Stimulated activated CD8-positive, alpha-beta memory T cell treated with anti-CD3 and anti-CD28 coated beads, Interleukin-4, amount 100 ng/mL, for 48 hours (primary cell): ENCODE results near the gene PARP14.
"Not testable (repeated sequence)": the region's sequence is repeated elsewhere in the genome, so short reads cannot be mapped to it uniquely, and the experiment has no call there.

Source experiments
- DNase-seq: peaks from one replicate; pipeline ENCODE4 v3.0.0-alpha.2; 2020

PARP14 gene, protein sequence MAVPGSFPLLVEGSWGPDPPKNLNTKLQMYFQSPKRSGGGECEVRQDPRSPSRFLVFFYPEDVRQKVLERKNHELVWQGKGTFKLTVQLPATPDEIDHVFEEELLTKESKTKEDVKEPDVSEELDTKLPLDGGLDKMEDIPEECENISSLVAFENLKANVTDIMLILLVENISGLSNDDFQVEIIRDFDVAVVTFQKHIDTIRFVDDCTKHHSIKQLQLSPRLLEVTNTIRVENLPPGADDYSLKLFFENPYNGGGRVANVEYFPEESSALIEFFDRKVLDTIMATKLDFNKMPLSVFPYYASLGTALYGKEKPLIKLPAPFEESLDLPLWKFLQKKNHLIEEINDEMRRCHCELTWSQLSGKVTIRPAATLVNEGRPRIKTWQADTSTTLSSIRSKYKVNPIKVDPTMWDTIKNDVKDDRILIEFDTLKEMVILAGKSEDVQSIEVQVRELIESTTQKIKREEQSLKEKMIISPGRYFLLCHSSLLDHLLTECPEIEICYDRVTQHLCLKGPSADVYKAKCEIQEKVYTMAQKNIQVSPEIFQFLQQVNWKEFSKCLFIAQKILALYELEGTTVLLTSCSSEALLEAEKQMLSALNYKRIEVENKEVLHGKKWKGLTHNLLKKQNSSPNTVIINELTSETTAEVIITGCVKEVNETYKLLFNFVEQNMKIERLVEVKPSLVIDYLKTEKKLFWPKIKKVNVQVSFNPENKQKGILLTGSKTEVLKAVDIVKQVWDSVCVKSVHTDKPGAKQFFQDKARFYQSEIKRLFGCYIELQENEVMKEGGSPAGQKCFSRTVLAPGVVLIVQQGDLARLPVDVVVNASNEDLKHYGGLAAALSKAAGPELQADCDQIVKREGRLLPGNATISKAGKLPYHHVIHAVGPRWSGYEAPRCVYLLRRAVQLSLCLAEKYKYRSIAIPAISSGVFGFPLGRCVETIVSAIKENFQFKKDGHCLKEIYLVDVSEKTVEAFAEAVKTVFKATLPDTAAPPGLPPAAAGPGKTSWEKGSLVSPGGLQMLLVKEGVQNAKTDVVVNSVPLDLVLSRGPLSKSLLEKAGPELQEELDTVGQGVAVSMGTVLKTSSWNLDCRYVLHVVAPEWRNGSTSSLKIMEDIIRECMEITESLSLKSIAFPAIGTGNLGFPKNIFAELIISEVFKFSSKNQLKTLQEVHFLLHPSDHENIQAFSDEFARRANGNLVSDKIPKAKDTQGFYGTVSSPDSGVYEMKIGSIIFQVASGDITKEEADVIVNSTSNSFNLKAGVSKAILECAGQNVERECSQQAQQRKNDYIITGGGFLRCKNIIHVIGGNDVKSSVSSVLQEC (N-terminal part only)

GRCh38 chr3:122680475-122681283 lies at the start of gene PARP14:
TSS of gene PARP14 (plus strand) at chr3:122680839. CDS start at chr3:122680884, 45 bp downstream.
- peak; percentile 74 for DNase-seq

DNA sequence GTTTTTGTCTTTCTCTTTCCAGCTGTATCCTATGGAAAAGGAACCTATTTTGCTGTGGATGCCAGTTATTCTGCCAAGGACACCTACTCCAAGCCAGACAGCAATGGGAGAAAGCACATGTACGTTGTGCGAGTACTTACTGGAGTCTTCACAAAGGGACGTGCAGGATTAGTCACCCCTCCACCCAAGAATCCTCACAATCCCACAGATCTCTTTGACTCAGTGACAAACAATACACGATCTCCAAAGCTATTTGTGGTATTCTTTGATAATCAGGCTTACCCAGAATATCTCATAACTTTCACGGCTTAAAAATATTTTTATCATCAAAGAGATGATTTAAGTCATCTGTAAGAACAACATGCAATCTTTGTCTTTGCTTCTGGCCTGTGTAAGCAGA lies 44.9 kb upstream of the PARP14 start:
- no peak for DNase-seq

DNA sequence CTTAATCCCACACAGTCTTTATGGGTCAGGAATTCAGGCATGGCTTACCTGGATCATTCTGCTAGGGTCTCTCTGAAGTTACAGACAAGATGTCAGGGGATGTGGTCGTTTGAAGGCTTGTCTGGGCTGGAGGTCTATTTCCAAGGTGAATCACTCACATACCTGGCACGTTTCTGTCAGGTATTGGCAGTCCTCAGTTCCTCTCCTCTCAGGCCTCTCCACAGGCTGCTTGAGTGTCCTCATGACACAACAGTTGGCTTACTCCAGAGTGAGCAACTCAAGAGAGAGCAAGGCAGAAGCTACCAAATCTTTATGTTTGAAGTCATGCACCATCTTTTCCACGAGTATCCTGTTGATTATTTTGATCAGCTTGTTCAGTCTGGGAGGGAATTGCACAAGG lies 43.9 kb upstream of the PARP14 start:
- DNase-seq, result no peak

DNA sequence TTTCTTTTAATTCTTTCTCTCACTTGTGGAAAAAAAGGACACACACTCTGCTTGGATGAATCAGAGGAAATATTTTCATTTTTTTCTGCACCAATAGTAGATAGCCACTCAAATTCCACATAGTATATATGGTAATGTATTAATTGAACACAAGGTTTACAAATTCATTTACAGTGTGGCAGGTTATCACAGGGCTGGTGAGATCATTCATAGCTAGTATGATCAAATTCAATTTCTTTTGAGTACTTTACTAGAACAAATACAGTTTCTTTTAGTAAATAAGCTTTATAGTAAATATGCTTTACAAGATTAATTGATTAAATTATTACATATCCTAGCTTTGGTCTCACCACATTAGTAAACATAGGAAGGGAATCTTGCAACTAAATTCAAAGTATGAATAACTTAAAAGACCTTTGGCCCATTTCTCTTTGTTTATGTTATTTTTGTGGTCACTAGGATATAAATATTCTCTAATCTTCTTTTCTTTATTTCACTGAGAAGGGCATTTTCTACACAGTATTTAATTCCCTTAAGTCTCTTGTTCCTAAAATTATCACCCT lies 40.1 kb upstream of the PARP14 start:
- DNase-seq, result no peak

GRCh38 chr3:122642935-122643334 lies 37.7 kb upstream of the PARP14 start:
- DNase-seq, result no peak

DNA sequence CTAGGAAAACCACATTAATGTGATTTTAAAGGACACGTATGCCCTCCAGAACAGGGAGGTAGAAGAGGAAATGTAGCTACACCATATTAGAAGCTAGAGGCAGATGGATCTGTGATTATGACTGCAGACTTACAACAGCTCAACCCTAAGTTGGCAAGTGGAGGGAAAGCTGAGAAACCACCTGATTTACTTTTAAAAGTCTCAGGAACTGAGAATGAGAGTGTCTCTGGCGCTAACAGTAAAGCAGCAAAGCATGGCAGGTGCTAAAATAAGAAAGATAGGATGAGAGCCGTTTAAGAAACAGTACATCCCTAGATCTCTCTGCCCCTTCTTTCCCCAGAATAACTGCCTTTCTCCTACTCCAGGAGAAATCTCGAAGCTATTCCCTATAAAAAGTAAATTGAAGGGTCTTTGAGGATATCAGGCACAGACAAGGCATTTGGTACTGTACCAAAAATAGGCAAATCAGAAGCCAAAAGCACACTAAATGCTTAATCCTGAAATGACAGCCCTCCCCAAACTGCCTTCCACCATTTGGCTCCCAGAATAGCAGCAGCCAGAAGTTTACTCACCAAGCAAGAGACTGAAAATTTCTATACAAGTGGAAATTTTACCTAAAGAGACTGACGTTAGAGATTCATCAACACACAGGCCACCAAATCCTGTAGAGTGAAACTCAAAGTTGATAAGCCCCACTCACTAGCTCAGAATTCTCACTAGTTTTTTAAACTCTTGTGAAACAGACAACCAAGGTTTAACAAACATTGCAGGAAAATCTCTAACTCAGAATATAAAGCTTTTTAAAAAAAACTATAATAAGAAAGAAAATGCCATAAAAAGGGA lies 34.3 kb upstream of the PARP14 start:
- DNase-seq, result no peak

- not testable (repeated sequence) for DNase-seq
Observed at GRCh38 chr3:122651233-122651907, 29.3 kb upstream of the PARP14 start.

DNA sequence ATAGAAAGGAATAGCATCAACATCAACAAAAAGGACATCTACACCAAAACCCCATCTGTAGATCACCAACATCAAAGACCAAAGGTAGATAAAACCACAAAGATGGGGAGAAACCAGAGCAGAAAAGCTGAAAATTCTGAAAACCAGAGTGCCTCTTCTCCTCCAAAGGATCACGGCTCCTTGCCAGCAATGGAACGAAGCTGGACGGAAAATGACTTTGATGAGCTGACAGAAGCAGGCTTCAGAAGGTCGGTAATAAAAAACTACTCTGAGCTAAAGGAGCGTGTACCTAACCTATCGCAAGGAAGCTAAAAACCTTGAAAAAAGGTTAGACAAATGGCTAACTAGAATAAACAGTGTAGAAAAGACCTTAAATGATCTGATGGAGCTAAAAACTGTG lies 28.7 kb upstream of the PARP14 start:
- DNase-seq, result not testable (repeated sequence)

DNA sequence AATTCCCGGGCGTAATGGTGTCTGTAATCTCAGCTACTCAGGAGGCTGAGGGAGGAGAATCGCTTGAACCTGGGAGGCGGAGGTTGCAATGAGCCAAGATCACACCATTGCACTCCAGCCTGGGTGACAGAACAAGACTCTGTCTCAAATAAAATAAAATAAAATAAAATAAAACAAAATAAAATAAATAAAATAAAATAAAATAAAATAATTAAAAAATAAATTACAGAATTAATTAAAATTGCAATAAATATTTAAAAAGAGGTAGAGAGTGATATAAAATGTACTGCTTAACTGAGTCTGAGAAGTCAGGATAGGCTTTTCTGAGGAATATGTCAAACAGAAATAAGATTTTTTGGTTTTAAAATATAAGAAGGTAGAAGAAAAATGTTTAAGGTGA lies 22.3 kb upstream of the PARP14 start:
- not testable (repeated sequence) for DNase-seq

DNA sequence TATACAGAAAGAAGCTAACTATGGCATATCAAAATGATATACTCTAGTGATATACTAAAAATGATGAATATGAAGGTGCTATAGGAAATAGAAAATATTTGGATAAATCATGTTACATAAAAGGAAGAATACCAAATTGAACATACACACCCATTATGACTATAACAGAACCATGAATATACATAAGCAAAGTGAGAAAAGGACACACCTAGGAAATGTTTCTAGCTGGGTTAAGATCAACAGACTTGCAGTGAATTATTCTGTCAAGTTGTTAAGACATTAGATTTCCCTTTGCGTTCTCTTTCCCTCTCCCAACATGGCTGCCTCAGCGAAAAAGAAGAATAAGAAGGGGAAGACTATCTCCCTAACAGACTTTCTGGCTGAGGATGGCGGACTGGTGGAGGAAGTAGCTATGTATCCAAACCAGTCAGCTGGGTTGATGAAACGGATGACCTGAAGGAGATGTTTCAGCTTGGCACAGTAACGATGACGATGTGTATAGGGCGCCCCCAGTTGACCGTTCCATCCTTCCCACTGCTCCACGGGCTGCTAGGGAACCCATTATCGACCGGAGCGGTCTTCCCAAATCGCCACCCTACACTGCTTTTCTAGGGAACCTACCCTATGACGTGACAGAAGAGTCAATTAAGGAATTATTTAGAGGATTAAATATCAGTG lies 20.2 kb upstream of the PARP14 start:
- DNase-seq, result no peak

DNA sequence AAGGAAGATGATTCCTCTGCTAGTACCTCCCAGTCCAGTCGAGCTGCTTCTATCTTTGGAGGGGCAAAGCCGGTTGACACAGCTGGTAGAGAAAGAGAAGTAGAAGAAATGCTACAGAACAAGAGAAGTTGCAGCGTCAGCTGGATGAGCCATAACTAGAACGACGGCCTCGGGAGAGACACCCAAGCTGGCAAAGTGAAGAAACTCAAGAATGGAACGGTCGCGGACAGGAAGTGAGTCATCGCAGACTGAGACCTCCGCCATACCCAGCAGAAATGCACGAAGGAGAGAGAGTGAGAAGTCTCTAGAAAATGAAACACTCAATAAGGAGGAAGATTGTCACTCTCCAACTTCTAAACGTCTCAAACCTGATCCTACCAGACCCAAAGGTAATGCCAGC lies 19.0 kb upstream of the PARP14 start:
- DNase-seq, result no peak

- DNase-seq, result no peak
Observed at GRCh38 chr3:122662505-122662904, 18.1 kb upstream of the PARP14 start.

GRCh38 chr3:122665226-122665786 lies 15.3 kb upstream of the PARP14 start:
- DNase-seq, result no peak

GRCh38 chr3:122665881-122666280 lies 14.8 kb upstream of the PARP14 start:
- DNase-seq, result no peak

DNA sequence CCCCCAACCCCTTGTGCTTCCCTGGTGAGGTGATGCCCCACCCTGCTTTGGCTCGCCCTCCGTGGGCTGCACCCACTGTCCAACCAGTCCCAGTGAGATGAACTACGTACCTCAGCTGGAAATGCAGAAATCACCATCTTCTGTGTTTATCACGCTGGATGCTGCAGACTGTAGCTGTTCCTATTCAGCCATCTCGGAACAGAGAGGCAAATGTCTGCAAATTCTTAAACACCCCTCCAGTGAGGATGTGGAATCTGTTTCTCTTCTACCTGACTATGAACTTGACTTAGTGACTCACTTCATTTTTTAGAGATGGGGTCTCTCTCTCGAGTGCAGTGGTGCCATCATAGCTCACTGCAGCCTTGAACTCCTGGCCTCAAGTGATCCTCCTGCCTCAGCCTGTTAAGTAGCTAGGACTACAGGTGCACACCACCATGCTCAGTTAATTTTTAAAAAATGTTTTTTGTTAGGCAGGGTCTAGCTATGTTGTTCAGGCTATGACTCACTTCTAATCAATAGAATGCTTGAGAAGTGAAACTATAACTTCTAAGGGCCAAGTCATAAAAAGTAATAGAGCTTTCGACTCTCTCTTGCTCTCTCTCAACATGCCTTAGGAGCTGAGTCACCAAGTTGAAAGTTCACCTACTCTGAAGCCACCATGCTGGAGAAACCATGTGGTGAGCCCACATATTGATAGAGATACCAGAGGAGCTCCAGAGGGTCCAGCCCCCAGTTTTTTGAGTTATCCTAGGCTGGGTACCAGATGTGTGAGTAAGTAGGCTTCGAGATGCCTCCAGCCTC lies 11.5 kb upstream of the PARP14 start:
- DNase-seq, result peak; percentile 62

DNA sequence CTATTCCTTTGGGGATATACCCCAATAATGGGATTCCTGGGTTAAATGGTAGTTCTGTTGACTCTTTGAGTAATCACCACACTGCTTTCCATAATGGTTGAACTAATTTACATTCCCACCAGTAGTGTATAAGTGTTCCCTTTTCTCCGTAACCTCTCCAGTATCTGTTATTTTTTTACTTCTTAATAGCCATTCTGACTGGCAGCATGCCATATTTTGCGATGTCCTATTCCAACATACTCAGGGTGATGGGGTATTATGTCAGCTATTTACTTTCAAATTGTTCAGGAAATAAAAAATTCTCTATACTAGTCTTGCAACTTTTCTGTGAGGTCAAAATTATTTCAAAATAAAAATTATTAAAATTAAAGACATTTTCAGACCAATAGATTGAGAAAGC lies 9.1 kb upstream of the PARP14 start:
- DNase-seq, result no peak

DNA sequence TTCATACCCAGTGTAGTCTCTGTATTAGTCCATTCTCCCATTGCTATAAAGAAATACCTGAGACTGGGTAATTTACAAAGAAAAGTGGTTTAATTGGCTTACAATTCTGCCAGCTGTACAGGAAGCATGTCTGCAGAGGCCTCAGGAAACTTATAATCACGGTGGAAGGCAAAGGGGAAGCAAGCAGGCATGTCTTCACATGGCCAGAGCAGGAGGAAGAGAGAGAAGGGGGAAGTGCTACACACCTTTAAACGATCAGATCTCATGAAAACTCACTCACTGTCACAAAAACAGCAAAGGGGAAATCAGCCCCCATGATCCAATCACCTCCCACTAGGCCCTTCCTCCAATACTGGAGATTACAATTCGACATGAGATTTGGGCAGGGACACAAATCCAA lies 6.3 kb upstream of the PARP14 start:
- no peak for DNase-seq

DNA sequence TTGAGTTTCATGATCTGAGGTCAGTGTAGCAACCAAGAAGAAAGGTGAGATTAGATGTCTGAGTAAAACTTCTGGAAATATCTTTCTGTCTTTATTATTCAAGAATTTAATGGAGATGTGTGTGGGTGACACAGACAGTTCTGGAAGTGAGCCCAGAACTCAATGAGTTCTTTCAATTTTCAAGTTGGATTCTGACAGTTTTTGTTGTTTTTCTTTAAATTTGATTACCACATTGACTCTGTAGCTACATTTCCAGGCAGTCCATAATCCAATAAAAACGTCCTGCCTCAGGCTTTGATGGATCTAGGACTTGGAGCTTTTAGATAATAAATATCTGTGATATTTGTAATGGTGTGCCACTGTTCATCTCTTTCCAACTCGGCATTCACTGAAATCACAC lies 3.9 kb upstream of the PARP14 start:
- DNase-seq, result no peak
